NT2/D1 (cell line): ENCODE results near the gene CDC42EP5.
"Not testable (repeated sequence)": the region's sequence is repeated elsewhere in the genome, so short reads cannot be mapped to it uniquely, and the experiment has no call there.

Experiments used
- DNase-seq: peaks from one replicate; pipeline ENCODE4 v3.0.0-alpha.2; 2011; ENCODE audit warnings: low read depth, low spot score
- H3K27me3 ChIP-seq: 2 replicates; pipeline ENCODE4 v1.6.0; 2011; ENCODE audit warnings: mild to moderate bottlenecking; ENCODE audit not compliant: insufficient read length, insufficient read depth
- H3K36me3 ChIP-seq: 2 replicates; pipeline ENCODE4 v1.6.1; 2011; ENCODE audit warnings: mild to moderate bottlenecking, low read length, mixed read lengths; ENCODE audit not compliant: insufficient read depth, insufficient read length
- H3K4me1 ChIP-seq: 2 replicates; pipeline ENCODE4 v1.5.1; 2011; ENCODE audit not compliant: insufficient read depth, insufficient read length
- H3K4me3 ChIP-seq: 2 replicates; pipeline ENCODE4 v1.5.1; 2011; ENCODE audit warnings: low read depth; ENCODE audit not compliant: insufficient read length
- H3K9ac ChIP-seq: 2 replicates; pipeline ENCODE4 v1.6.0; 2011; ENCODE audit warnings: low read depth; ENCODE audit not compliant: insufficient read length
- H3K9me3 ChIP-seq: 2 replicates; pipeline ENCODE4 v1.5.1; 2011; ENCODE audit warnings: mild to moderate bottlenecking, low read length; ENCODE audit not compliant: insufficient read depth
- SUZ12 ChIP-seq: IDR thresholded peaks from 2 replicates; pipeline ENCODE4 v1.6.1; 2011; ENCODE audit not compliant: insufficient read length, insufficient read depth; ENCODE audit errors: extremely low read depth
- YY1 ChIP-seq: IDR thresholded peaks from 2 replicates; pipeline ENCODE4 v1.6.1; 2011; ENCODE audit not compliant: insufficient read length, insufficient read depth
- ZNF274 ChIP-seq: IDR thresholded peaks from 2 replicates; pipeline ENCODE4 v1.6.1; 2011; ENCODE audit warnings: mild to moderate bottlenecking, low read depth, low read length

CDC42EP5 gene

GRCh38 chr19:54448040-54448773, 24.9 kb downstream of the CDC42EP5 start:
- Histone ChIP-seq H3K36me3 (peaks cover 47% of the 10 kb centered on the region), H3K4me3 (peak overlapping the region; percentile 88), H3K9me3 (no peaks in the 10 kb centered on the region), H3K27me3 (no peaks in the 10 kb centered on the region), H3K9ac (peak overlapping the region; percentile 96), H3K4me1 (peaks cover 9% of the 10 kb centered on the region)
- TF ChIP-seq YY1, result no peak
- no peak for TF ChIP-seq SUZ12
- TF ChIP-seq ZNF274, result no peak
- no peak for DNase-seq

- not testable (repeated sequence) for DNase-seq, H3K9ac ChIP-seq
Observed at GRCh38 chr19:54446349-54446748, 26.7 kb downstream of the CDC42EP5 start.

GRCh38 chr19:54444737-54445136, 28.4 kb downstream of the CDC42EP5 start:
- no peaks in the 10 kb centered on the region for H3K27me3 ChIP-seq
- no peaks in the 10 kb centered on the region for H3K9me3 ChIP-seq
- TF ChIP-seq ZNF274 (no peak), SUZ12 (no peak), YY1 (no peak)
- H3K4me3 ChIP-seq, result no peak overlapping the region
- H3K4me1 ChIP-seq, result peaks cover 2% of the 10 kb centered on the region
- peaks cover 19% of the 10 kb centered on the region for H3K36me3 ChIP-seq
- H3K9ac ChIP-seq, result no peak overlapping the region
- DNase-seq, result no peak

More at GRCh38 chr19:54446349-54446748, 26.7 kb downstream of the CDC42EP5 start:
- not testable (repeated sequence) for H3K4me3 ChIP-seq, H3K9me3 ChIP-seq, H3K27me3 ChIP-seq, H3K4me1 ChIP-seq
- H3K36me3 ChIP-seq, result peaks cover 31% of the 10 kb centered on the region

- H3K4me1 ChIP-seq, result peaks cover 11% of the 10 kb centered on the region
- peaks cover 11% of the 10 kb centered on the region for H3K36me3 ChIP-seq
- TF ChIP-seq SUZ12, result no peak
- TF ChIP-seq YY1, result no peak
- no peak for TF ChIP-seq ZNF274
- no peaks in the 10 kb centered on the region for H3K9me3 ChIP-seq
- H3K9ac ChIP-seq, result no peak overlapping the region
- no peak overlapping the region for H3K4me3 ChIP-seq
- no peak for DNase-seq
- no peaks in the 10 kb centered on the region for H3K27me3 ChIP-seq
Observed at GRCh38 chr19:54440641-54441040, 32.5 kb downstream of the CDC42EP5 start.

- DNase-seq, result no peak
- Histone ChIP-seq H3K9me3 (no peaks in the 10 kb centered on the region), H3K4me1 (peaks cover 20% of the 10 kb centered on the region), H3K4me3 (no peak overlapping the region), H3K36me3 (peaks cover 3% of the 10 kb centered on the region), H3K9ac (peak overlapping the region; percentile 44), H3K27me3 (no peaks in the 10 kb centered on the region)
- no peak for TF ChIP-seq SUZ12
- TF ChIP-seq ZNF274, result no peak
- no peak for TF ChIP-seq YY1
Observed at GRCh38 chr19:54439174-54439851, 33.8 kb downstream of the CDC42EP5 start.

GRCh38 chr19:54436628-54437252, 36.4 kb downstream of the CDC42EP5 start:
- no peak for DNase-seq
- Histone ChIP-seq H3K27me3 (no peaks in the 10 kb centered on the region), H3K4me3 (no peak overlapping the region), H3K36me3 (no peaks in the 10 kb centered on the region), H3K9me3 (no peaks in the 10 kb centered on the region), H3K4me1 (peaks cover 20% of the 10 kb centered on the region), H3K9ac (peak overlapping the region; percentile 70)
- TF ChIP-seq YY1 (no peak), SUZ12 (no peak), ZNF274 (no peak)

- no peaks in the 10 kb centered on the region for H3K9me3 ChIP-seq
- no peaks in the 10 kb centered on the region for H3K27me3 ChIP-seq
- TF ChIP-seq SUZ12, result no peak
- no peak for TF ChIP-seq YY1
- no peak for TF ChIP-seq ZNF274
- peaks cover 20% of the 10 kb centered on the region for H3K4me1 ChIP-seq
- no peak for DNase-seq
- H3K36me3 ChIP-seq, result no peaks in the 10 kb centered on the region
- no peak overlapping the region for H3K4me3 ChIP-seq
- H3K9ac ChIP-seq, result peak overlapping the region; percentile 70
Observed at GRCh38 chr19:54436031-54436523, 37.0 kb downstream of the CDC42EP5 start.
